HG03432 (cell line): ENCODE results near the gene RAD51B.

ENCODE experiments used
- ATAC-seq: cut with Tn5 transposase; IDR thresholded peaks from one replicate; pipeline ENCODE4 v1.9.1; 2021; ENCODE audit warnings: mild to moderate bottlenecking, moderate library complexity; ENCODE audit not compliant: unreplicated experiment

RAD51B gene

GRCh38 chr14:68633131-68633991 is 813.8 kb downstream of the RAD51B start:
- ATAC-seq, result no peak

- ATAC-seq, result no peak
Observed at GRCh38 chr14:68634332-68634731, 814.8 kb downstream of the RAD51B start.

GRCh38 chr14:68634874-68635595 is 815.5 kb downstream of the RAD51B start:
- ATAC-seq, result no peak

GRCh38 chr14:68636597-68636996 is 817.0 kb downstream of the RAD51B start:
- ATAC-seq, result no peak

GRCh38 chr14:68637106-68638021 is 817.8 kb downstream of the RAD51B start:
- ATAC-seq, result no peak

GRCh38 chr14:68638141-68638999 is 818.8 kb downstream of the RAD51B start:
- ATAC-seq, result no peak

GRCh38 chr14:68639000-68639757 is 819.6 kb downstream of the RAD51B start:
- ATAC-seq, result no peak

- no peak for ATAC-seq
Observed at GRCh38 chr14:68639758-68640574, 820.4 kb downstream of the RAD51B start.

GRCh38 chr14:68643673-68644072 is 824.1 kb downstream of the RAD51B start:
- ATAC-seq, result no peak

GRCh38 chr14:68644101-68644500 is 824.5 kb downstream of the RAD51B start:
- ATAC-seq, result no peak

GRCh38 chr14:68645371-68645770 is 825.8 kb downstream of the RAD51B start:
- ATAC-seq, result no peak

GRCh38 chr14:68649476-68650189 is 830.1 kb downstream of the RAD51B start:
- ATAC-seq, result no peak

- ATAC-seq, result no peak
Observed at GRCh38 chr14:68650404-68650994, 830.9 kb downstream of the RAD51B start.

GRCh38 chr14:68651075-68651474 is 831.5 kb downstream of the RAD51B start:
- no peak for ATAC-seq

GRCh38 chr14:68651652-68652432 is 832.3 kb downstream of the RAD51B start:
- no peak for ATAC-seq

- no peak for ATAC-seq
Observed at GRCh38 chr14:68652433-68652690, 832.8 kb downstream of the RAD51B start.

- no peak for ATAC-seq
Observed at GRCh38 chr14:68653108-68653507, 833.5 kb downstream of the RAD51B start.
